GM21360 (cell line): ENCODE measurements around the gene TSBP1.
"Not testable (repeated sequence)": the region's sequence is repeated elsewhere in the genome, so short reads cannot be mapped to it uniquely, and the experiment has no call there.

Experiments used
- ATAC-seq: cut with Tn5 transposase; IDR thresholded peaks from one replicate; pipeline ENCODE4 v1.9.1; 2021; ENCODE audit warnings: mild to moderate bottlenecking, moderate library complexity; ENCODE audit not compliant: unreplicated experiment

Gene TSBP1

GRCh38 chr6:32379545-32379944, 7.8 kb upstream of the TSBP1 start:
- ATAC-seq, result no peak

GRCh38 chr6:32375739-32376529, 4.2 kb upstream of the TSBP1 start:
- ATAC-seq, result no peak

- no peak for ATAC-seq
These were observed 474 bp downstream of the TSBP1 start for GRCh38 chr6:32371229-32371628.

DNA sequence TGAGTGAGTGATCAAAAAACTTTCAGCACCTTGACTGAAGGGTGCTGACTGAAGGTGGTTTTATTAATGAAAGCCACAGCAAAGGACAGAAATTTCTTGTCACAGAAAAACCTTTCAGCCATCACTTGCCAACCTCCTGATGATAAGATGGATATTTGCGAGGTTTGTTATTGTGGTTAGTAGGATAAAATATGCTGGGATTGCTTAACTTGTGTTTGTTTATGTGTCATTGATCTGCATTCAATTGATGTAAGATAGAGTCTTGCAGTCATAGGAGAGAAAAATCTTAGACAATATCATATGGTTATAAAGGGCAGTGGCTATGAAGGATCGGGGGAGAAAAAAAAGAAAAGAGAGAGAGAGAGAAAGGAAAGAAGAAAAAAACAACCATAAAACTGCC, 1.2 kb downstream of the TSBP1 start:
- no peak for ATAC-seq

DNA sequence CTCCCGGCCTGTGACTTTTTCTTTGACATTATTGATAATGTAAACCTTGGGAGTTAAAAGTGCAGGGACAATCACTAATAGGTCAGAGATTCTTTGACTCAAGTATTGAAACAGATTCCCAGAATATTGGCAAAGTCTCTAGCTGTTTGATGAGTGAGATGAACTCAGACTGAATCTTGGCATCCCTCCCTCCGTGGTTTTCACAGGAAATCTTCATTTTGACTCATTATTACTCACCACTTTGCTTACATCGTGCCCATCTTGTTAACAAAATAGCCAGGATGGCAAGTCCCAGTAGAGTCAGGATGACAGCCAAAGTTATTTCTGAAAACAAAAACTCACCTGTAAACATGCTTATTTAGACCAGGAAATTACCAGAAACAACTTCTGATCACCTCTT, 2.0 kb downstream of the TSBP1 start:
- ATAC-seq, result no peak

DNA sequence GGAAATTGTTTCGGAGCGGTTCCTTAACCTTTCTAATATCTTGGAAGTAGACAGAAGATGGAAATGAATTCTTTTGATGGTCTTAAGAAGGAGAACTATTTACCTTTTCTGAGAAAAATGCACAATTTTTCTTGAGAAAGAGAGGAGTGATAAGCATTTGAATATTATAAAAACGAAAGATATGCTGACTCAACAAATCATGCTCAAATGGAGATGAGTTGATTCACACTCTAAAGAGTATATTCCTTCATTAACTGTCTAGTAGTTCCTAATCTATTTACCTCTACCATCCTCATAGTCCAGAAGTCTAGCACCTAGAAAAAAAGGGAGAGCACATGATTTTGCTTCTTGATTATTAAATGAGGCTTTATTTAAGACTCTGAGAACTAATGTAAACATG, 4.1 kb downstream of the TSBP1 start:
- ATAC-seq, result no peak

GRCh38 chr6:32359225-32359624, 12.5 kb downstream of the TSBP1 start:
- ATAC-seq, result not testable (repeated sequence)

- ATAC-seq, result not testable (repeated sequence)
These were observed 13.2 kb downstream of the TSBP1 start for GRCh38 chr6:32358548-32358947.

GRCh38 chr6:32355018-32355417, 16.7 kb downstream of the TSBP1 start:
- no peak for ATAC-seq

GRCh38 chr6:32353348-32353747, 18.4 kb downstream of the TSBP1 start:
- ATAC-seq, result no peak

GRCh38 chr6:32340242-32340641, 31.5 kb downstream of the TSBP1 start:
- no peak for ATAC-seq

DNA sequence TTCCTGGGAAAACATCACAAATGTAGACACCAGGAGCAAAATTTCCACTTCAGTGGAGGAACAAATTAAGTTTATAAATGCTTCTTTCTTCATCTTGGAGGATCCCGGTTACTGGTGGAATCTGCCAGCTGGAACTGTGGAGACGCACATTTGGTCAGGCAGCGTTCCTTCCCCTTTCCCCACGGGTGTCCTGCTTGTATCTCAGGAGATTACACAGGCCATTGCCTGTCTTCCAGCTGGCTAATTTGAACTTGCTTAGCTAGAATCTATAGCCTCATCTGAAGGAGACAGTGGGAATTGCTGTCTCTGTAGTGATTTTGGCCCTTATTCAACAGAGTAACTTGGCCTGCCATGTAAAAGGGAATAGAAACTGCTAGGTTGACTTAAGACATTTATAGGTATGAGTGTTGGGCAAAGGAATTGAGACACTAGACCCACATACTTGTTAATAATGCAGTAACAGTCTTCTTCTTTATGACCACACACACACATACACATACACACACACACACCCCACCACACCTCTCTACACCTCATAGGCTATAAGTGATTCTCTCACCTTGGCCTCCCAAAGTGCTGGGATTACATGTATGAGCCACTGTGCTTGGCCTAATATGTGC, 34.4 kb downstream of the TSBP1 start:
- ATAC-seq, result no peak

- ATAC-seq, result no peak
These were observed 39.3 kb downstream of the TSBP1 start for GRCh38 chr6:32332433-32332832.

GRCh38 chr6:32329141-32329540, 42.6 kb downstream of the TSBP1 start:
- ATAC-seq, result no peak

GRCh38 chr6:32327103-32327502, 44.6 kb downstream of the TSBP1 start:
- ATAC-seq, result no peak

- no peak for ATAC-seq
These were observed 53.2 kb downstream of the TSBP1 start for GRCh38 chr6:32318501-32318900.

DNA sequence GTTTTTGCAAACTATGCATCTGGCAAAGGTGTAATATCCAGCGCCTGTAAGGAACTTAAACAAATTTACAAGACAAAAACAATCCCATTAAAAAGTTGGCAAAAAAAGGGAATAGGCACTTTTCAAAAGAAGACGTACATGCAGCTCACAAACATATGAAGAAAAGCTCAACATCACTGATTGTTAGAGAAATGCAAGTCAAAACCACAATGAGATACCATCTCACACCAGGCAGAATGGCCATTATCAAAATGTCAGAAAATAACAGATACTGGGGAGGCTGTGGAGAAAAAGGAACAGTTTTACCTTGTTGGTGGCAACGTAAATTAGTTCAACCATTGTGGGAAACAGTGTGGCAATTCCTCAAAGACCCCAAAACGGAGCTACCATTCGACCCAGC, 54.2 kb downstream of the TSBP1 start:
- no peak for ATAC-seq

- ATAC-seq, result no peak
These were observed 57.7 kb downstream of the TSBP1 start for GRCh38 chr6:32313964-32314363.

GRCh38 chr6:32298632-32299336, 72.9 kb downstream of the TSBP1 start:
- ATAC-seq, result no peak

DNA sequence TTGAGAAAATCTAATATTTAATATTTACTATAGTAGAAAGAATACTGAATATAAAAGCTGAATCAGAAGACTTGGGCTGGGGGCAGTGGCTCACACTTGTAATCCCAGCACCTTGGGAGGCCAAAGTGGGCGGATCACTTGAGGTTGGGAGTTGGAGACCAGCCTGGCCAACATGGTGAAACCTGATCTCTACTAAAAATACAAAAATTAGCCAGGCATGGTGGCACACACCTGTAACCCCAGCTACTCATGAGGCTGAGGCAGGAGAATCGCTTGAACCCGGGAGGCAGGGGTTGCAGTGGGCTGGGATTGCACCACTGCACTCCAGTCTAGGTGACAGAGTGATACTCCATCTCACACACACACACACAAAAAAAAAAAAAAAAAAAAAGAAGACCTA, 76.7 kb downstream of the TSBP1 start:
- not testable (repeated sequence) for ATAC-seq

GRCh38 chr6:32294566-32294965, 77.1 kb downstream of the TSBP1 start:
- no peak for ATAC-seq

- ATAC-seq, result no peak
These were observed 78.0 kb downstream of the TSBP1 start for GRCh38 chr6:32293695-32294094.
